B cell (primary cell): Measurements from ENCODE around the gene KLHL26. TPM values are rescaled to one million over a fixed set of nuclear protein-coding genes. Genes with fewer than 3 reads are reported as not detected.
A peak's percentile ranks its signal among the peaks of the same experiment; 100 is the strongest.

Experiments used
- ATAC-seq: fragments of 200-7000 bp; cut with Tn5 transposase; one replicate; pipeline ENCODE4 v1.10.0; 2021; ENCODE audit warnings: low read depth, mild to moderate bottlenecking, moderate number of reproducible peaks, moderate library complexity
- CTCF ChIA-PET: fragments of 350-600 bp; sonication (Branson Sonifier 250); formaldehyde crosslinking; loops from one replicate; lab custom pipeline; 2021; ENCODE audit warnings: antibody characterized with exemption, inconsistent platforms; lab: Charles Lee
- POLR2A ChIA-PET: fragments of 350-600 bp; sonication (Branson Sonifier 250); formaldehyde crosslinking; loops from one replicate; lab custom pipeline; 2021; ENCODE audit warnings: antibody characterized with exemption; lab: Charles Lee
- DNase-seq: peaks from one replicate; pipeline ENCODE4 v3.0.0; 2013
- H2AFZ ChIP-seq: 2 replicates; pipeline ENCODE4 v1.6.1; 2012; ENCODE audit warnings: mild to moderate bottlenecking, low read depth, low read length; ENCODE audit not compliant: insufficient read depth, poor library complexity, severe bottlenecking
- H3K27ac ChIP-seq, 2 donors: 1 replicate in 1 of 2; 2 replicates in 1 of 2; pipeline ENCODE4 v1.5.1; 2012 to 2013; ENCODE audit warnings: low read length in 2 of 2, mild to moderate bottlenecking in 2 of 2, moderate library complexity in 1 of 2
- H3K27me3 ChIP-seq, 4 experiments: fragments of 200-600 bp in 1 of 4; sonication (generic) in 1 of 4; replicated peaks in 1 of 4; 1 replicate in 2 of 4; 2 replicates in 2 of 4; pipeline versions ENCODE4 v1.6.1 to v1.7.0; 2013 to 2016; ENCODE audit warnings: low read length in 3 of 4, mild to moderate bottlenecking in 2 of 4, mixed read lengths in 1 of 4, moderate library complexity in 1 of 4; ENCODE audit not compliant: insufficient read depth in 4 of 4, control insufficient read depth in 3 of 4; ENCODE audit errors: control extremely low read depth in 1 of 4
- H3K36me3 ChIP-seq, 2 experiments: replicated peaks in 1 of 2; 1 replicate in 1 of 2; 2 replicates in 1 of 2; pipeline versions ENCODE4 v1.6.1 to v1.7.1; 2013; ENCODE audit warnings: low read length in 1 of 2; ENCODE audit not compliant: insufficient read depth in 2 of 2, control insufficient read depth in 1 of 2; ENCODE audit errors: control extremely low read depth in 1 of 2, extremely low read depth in 1 of 2
- H3K4me1 ChIP-seq, 2 donors: fragments of 200-600 bp in 1 of 2; sonication (generic) in 1 of 2; 1 replicate in 1 of 2; 2 replicates in 1 of 2; pipeline versions ENCODE4 v1.5.1 to v1.6.1; 2013 to 2017; ENCODE audit warnings: low read length in 2 of 2; ENCODE audit not compliant: control insufficient read depth in 2 of 2, insufficient read depth in 2 of 2
- H3K4me2 ChIP-seq: replicated peaks from 2 replicates; pipeline ENCODE3; 2012; ENCODE audit warnings: mild to moderate bottlenecking, low read depth, low read length; ENCODE audit not compliant: poor library complexity, severe bottlenecking
- H3K4me3 ChIP-seq, 5 experiments: fragments of 200-600 bp in 1 of 5; sonication (generic) in 1 of 5; 1 replicate in 3 of 5; 2 replicates in 2 of 5; pipeline versions ENCODE4 v1.5.1 to v1.7.0; 2011 to 2016; ENCODE audit warnings: low read length in 4 of 5, mild to moderate bottlenecking in 4 of 5, low read depth in 2 of 5, control low read depth in 1 of 5, moderate library complexity in 1 of 5; ENCODE audit not compliant: insufficient read depth in 1 of 5; ENCODE audit errors: control extremely low read depth in 1 of 5, extremely low read depth in 1 of 5
- H3K79me2 ChIP-seq: fragments of 200-600 bp; sonication (generic); one replicate; pipeline ENCODE4 v1.6.0; 2016; ENCODE audit warnings: low read length; ENCODE audit not compliant: control insufficient read depth, insufficient read depth
- H3K9ac ChIP-seq: fragments of 200-600 bp; sonication (generic); 2 replicates; pipeline ENCODE4 v1.6.1; 2017; ENCODE audit warnings: mild to moderate bottlenecking, low read length, moderate library complexity
- H3K9me3 ChIP-seq, 3 donors: one replicate each; pipeline versions ENCODE4 v1.6.1 to v1.7.1; 2013; ENCODE audit warnings: low read length in 2 of 3; ENCODE audit not compliant: control insufficient read depth in 2 of 3, insufficient read depth in 1 of 3; ENCODE audit errors: control extremely low read depth in 1 of 3
- H4K20me1 ChIP-seq: 2 replicates; pipeline ENCODE4 v1.6.0; 2012; ENCODE audit warnings: mild to moderate bottlenecking, low read length; ENCODE audit not compliant: insufficient read depth, control insufficient read depth, poor library complexity, severe bottlenecking
- H3K27ac Mint-ChIP-seq: one replicate; pipeline ENCODE4 v1.8.0; 2021; ENCODE audit warnings: mixed read lengths
- H3K27me3 Mint-ChIP-seq: one replicate; pipeline ENCODE4 v1.8.0; 2021; ENCODE audit warnings: mixed read lengths
- H3K4me1 Mint-ChIP-seq: one replicate; pipeline ENCODE4 v1.8.0; 2021; ENCODE audit warnings: mixed read lengths
- H3K4me3 Mint-ChIP-seq: one replicate; pipeline ENCODE4 v1.8.0; 2021; ENCODE audit warnings: mixed read lengths
- H3K9me3 Mint-ChIP-seq: one replicate; pipeline ENCODE4 v1.8.0; 2022; ENCODE audit warnings: mixed read lengths; ENCODE audit not compliant: insufficient read depth
- CTCF ChIP-seq: fragments of 200-600 bp; IDR thresholded peaks from one replicate; pipeline ENCODE4 v1.8.0; 2022; ENCODE audit warnings: antibody characterized with exemption, mild to moderate bottlenecking
- EZH2 ChIP-seq: IDR thresholded peaks from 2 replicates; pipeline ENCODE4 v1.6.1; 2012; ENCODE audit warnings: borderline replicate concordance, low read depth, mild to moderate bottlenecking, moderate library complexity, low read length; ENCODE audit not compliant: insufficient read depth, poor library complexity, severe bottlenecking
- WGBS: methylation state at CpG from one replicate; pipeline ENCODE4 v1.1.5; 2013; ENCODE audit warnings: missing lambda C conversion rate; ENCODE audit not compliant: insufficient coverage; 5-methylcytosine and 5-hydroxymethylcytosine counted together
- intact Hi-C: fragments of 100-400 bp; cut with micrococcal nuclease; formaldehyde crosslinking; loops from one replicate; pipeline ENCODE4 v1.10.0; 2022
- polyA plus RNA-seq: library from polyadenylated mRNA; depleted of rRNA; stranded (reverse); fragments of >200 nt; gene quantifications from 2 replicates; pipeline ENCODE4 v1.2.3, GENCODE V29; 2012
- total RNA-seq, 2 donors: library from RNA; stranded (reverse); fragments of 120-200 nt in 1 of 2; gene quantifications; 1 replicate in 1 of 2; 2 replicates in 1 of 2; pipeline versions ENCODE4 v1.2.3 to v1.2.4, GENCODE V29; 2013 to 2022

The KLHL26 gene
- total and polyA plus RNA-seq, 2 donors (not counting 1 experiment from before 2014, with no cell fraction given): 5.0 to 14.6 TPM

- ChIA-PET CTCF (interaction anchor here (0.6 to 6.3 kb wide), 24 partner anchors 9 to 579 kb away, joined by 3 to 47 read pairs (median 4); partner anchors contain the start of genes COPE, DDX49, TMEM59L and UBA52), POLR2A (interaction anchor here (0.6 to 1.0 kb wide), 5 partner anchors 9 to 1040 kb away, joined by 3 to 9 read pairs (median 3); no protein-coding TSS in a partner anchor)
- intact Hi-C loops: loop anchor here (1.0 to 2.0 kb wide), 3 partner anchors 72 to 347 kb away; partner anchors contain the start of genes ELL and HOMER3
- Histone ChIP-seq H3K27ac (no peak overlapping the region), H2AFZ (peak overlapping the region; percentile 81), H3K27me3 (peaks cover 0 to 29% (median 8%) of the 10 kb centered on the region in 4 experiments), H3K36me3 (peaks cover 0 to 6% of the 10 kb centered on the region in 2 experiments), H3K79me2 (no peaks in the 10 kb centered on the region), H3K4me1 (peaks cover 21 to 39% of the 10 kb centered on the region in 2 donors), H4K20me1 (peaks cover 10% of the 10 kb centered on the region), H3K9ac (peak overlapping the region; percentile 65), H3K9me3 (no peaks in the 10 kb centered on the region), H3K4me3 (peak overlapping the region in 4 of 5 experiments; percentile 42 to 69 (median 48)), H3K4me2 (peak overlapping the region; percentile 100)
- Mint-ChIP-seq H3K27me3 (peaks cover 7% of the 10 kb centered on the region), H3K4me3 (peak overlapping the region; percentile 79), H3K9me3 (no peaks in the 10 kb centered on the region), H3K4me1 (peaks cover 25% of the 10 kb centered on the region), H3K27ac (peak overlapping the region; percentile 59)
- ATAC-seq (peak; percentile 86), DNase-seq (peak; percentile 86)
- under 1% methylated on average over 44 of the region's 54 CpGs for WGBS
- TF ChIP-seq CTCF: peak; percentile 84
- TF ChIP-seq EZH2: no peak
Observed at GRCh38 chr19:18594096-18594823, 42.6 kb upstream of the KLHL26 start.
